Measurements from ENCODE around the gene NKX6-1.

NKX6-1 gene

DNA sequence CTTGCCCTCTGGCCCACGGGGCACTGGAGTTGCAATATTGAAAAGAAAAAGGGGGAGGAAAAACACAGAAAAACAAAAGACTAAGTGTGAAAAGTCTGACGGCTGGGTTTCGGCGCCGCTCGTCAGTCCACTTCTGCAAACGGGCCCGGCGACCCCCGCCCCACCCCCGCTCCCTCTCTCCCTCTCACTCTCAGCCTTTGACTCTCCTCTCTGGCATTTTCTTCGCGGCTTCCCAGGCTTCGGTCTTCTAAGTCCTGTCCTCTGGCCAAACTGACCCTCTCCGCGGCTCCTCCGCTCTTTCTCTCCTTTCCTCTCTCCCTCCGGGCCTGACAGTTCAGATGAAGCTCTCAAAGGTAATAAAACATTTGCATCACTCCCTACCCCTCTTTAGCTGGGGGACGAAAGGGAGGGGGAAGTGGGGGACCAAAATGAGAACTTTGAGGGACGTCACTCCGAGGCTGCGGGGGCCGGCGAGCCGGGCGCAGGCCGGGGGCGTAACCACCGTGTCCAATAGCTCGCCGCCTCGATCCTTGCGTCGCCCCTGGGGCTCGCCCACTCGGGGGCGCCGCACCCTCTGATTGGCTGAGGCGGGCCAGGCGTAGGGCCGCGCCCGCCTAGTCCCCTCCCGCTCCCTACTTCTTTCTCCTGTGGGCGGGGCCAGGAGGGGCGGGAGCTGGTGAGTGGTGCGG is at the start of gene NKX6-1:
Gene NKX6-1, minus strand, starts transcription at position 358 of the 689 bp plus-strand sequence. CDS start 1,064 bp downstream, outside the sequence.
- TF ChIP-seq GATA2 (IDR thresholded peaks at IDR 0.05; ENCODE audit: low read depth, low read length) (no peak), GATA3 (IDR thresholded peaks at IDR 0.05; ENCODE audit: low read depth, low read length) (no peak)

DNA sequence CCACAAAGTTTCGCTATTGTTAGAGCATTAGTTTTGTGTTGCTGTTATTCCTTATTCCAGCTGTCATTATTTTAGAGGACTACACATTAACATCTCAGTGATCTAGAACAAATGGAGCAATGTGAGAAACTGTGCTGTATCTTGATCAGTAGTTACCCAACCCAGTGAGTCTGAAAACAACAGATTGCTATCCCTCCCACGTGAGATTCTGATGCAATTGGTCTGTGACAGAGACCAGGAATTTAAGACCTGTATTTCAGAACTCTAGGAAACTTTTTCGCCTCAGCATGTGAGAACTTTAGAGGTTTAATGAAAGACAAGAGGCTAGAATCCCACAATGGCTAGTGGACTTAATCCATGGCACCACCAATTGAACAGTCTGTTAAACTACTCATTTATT is 48.1 kb upstream of the NKX6-1 start:
- TF ChIP-seq GATA2 (IDR thresholded peaks at IDR 0.05; ENCODE audit: low read depth, low read length) (no peak), GATA3 (IDR thresholded peaks at IDR 0.05; ENCODE audit: low read depth, low read length) (no peak)

DNA sequence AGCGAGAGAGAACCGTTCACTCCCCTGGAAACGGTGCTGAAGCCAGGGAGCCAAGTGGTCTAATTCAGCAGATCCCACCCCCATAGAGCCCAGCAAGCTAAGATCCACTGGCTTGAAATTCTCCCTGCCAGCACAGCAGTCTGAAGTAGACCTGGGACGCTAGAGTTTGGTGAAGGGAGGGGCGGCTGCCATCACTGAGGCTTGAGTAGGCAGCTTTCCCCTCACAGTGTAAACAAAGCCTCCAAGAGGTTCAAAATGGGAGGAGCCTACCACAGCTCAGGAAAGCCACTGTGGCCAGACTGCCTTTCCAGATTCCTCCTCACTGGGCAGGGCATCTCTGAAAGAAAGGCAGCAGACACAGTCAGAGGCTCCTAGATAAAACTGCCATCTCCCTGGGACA is 46.0 kb upstream of the NKX6-1 start:
- TF ChIP-seq GATA3 (IDR thresholded peaks at IDR 0.05; ENCODE audit: low read depth, low read length) (no peak), GATA2 (IDR thresholded peaks at IDR 0.05; ENCODE audit: low read depth, low read length) (no peak)

- TF ChIP-seq GATA3 (IDR thresholded peaks at IDR 0.05; ENCODE audit: low read depth, low read length) (no peak), GATA2 (IDR thresholded peaks at IDR 0.05; ENCODE audit: low read depth, low read length) (no peak)
These were observed 36.8 kb upstream of the NKX6-1 start for GRCh38 chr4:84535901-84536300.

- no peak for TF ChIP-seq GATA3 (IDR thresholded peaks at IDR 0.05; ENCODE audit: low read depth, low read length)
- peak; percentile 18; the same call in 1 of the 2 replicates for TF ChIP-seq GATA2 (IDR thresholded peaks at IDR 0.05; ENCODE audit: low read depth, low read length)
These were observed 32.6 kb upstream of the NKX6-1 start for GRCh38 chr4:84531689-84532088.

- TF ChIP-seq GATA3 (IDR thresholded peaks at IDR 0.05; ENCODE audit: low read depth, low read length) (no peak), GATA2 (IDR thresholded peaks at IDR 0.05; ENCODE audit: low read depth, low read length) (no peak)
These were observed 31.8 kb upstream of the NKX6-1 start for GRCh38 chr4:84530871-84531270.

GRCh38 chr4:84530454-84530853 is 31.4 kb upstream of the NKX6-1 start:
- TF ChIP-seq GATA3 (IDR thresholded peaks at IDR 0.05; ENCODE audit: low read depth, low read length) = no peak
- TF ChIP-seq GATA2 (IDR thresholded peaks at IDR 0.05; ENCODE audit: low read depth, low read length) = no peak

DNA sequence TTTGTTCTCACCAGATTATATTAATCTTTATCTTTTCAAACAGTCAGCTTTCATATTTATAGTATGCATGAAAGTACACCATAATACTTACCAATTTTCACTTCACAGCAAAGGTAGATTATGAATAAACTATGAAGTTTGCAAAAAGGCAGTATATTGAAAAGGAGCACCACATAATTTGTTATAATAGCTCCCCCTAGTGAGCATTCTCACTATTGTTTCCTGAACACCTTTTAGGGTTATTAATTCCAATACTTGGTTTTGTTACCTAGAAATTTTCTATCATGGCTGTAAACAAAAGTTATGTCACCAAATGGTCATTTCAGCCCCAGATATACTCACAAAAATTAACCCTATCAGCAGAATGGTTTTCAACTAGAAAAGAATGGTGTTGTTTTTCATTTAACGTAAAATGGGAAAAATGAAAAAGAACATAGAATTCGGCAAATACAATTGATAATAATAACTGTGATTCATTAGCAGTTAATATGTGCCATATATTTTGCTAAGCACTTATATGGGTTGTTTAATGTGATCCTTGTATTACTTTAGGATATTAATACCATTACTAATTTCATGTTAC is 30.2 kb upstream of the NKX6-1 start:
- TF ChIP-seq GATA2 (IDR thresholded peaks at IDR 0.05; ENCODE audit: low read depth, low read length) = no peak
- no peak for TF ChIP-seq GATA3 (IDR thresholded peaks at IDR 0.05; ENCODE audit: low read depth, low read length)

DNA sequence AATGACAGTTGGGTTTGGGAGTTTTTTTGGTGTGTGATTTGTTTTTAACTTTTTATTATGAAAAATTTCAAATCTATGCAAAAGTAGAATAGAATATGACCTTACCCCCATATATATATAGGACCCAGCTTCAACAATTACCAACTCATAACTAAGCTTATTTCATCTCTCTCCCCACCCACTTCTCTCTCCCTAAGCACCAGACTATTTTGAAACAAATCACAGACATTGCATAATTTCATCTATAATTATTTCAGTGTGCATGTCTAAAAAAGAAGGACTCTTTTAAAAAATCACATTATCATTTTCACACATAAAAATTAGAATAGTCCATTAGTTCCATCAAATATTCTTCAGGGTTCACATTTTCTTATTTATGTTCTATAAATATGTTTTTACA is 28.3 kb upstream of the NKX6-1 start:
- TF ChIP-seq GATA3 (IDR thresholded peaks at IDR 0.05; ENCODE audit: low read depth, low read length) = no peak
- TF ChIP-seq GATA2 (IDR thresholded peaks at IDR 0.05; ENCODE audit: low read depth, low read length) = no peak

- TF ChIP-seq GATA3 (IDR thresholded peaks at IDR 0.05; ENCODE audit: low read depth, low read length) (no peak), GATA2 (IDR thresholded peaks at IDR 0.05; ENCODE audit: low read depth, low read length) (no peak)
These were observed 16.0 kb upstream of the NKX6-1 start for GRCh38 chr4:84515075-84515474.

GRCh38 chr4:84512277-84512676 is 13.2 kb upstream of the NKX6-1 start:
- no peak for TF ChIP-seq GATA3 (IDR thresholded peaks at IDR 0.05; ENCODE audit: low read depth, low read length)
- no peak for TF ChIP-seq GATA2 (IDR thresholded peaks at IDR 0.05; ENCODE audit: low read depth, low read length)

GRCh38 chr4:84511703-84512102 is 12.6 kb upstream of the NKX6-1 start:
- TF ChIP-seq GATA2 (IDR thresholded peaks at IDR 0.05; ENCODE audit: low read depth, low read length) = no peak
- TF ChIP-seq GATA3 (IDR thresholded peaks at IDR 0.05; ENCODE audit: low read depth, low read length) = no peak

DNA sequence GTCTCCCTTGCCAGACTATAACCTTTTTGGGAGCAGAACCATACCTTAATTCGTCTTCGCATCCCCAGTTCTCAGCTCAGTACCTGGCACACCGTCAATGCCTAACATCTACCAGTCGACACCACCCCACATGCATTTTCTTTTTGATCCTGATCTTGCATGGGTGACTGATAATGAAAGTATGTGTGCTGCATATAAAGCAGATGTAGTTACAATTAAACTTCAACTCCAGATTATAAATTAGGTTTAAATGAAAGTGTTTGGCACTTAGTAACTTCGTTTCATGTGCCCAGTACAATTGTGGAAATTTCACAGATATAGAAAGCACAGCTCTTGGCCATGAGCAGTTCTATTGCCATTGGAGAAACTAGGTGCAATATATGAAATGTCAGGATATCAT is 8.8 kb upstream of the NKX6-1 start:
- no peak for TF ChIP-seq GATA2 (IDR thresholded peaks at IDR 0.05; ENCODE audit: low read depth, low read length)
- no peak for TF ChIP-seq GATA3 (IDR thresholded peaks at IDR 0.05; ENCODE audit: low read depth, low read length)

DNA sequence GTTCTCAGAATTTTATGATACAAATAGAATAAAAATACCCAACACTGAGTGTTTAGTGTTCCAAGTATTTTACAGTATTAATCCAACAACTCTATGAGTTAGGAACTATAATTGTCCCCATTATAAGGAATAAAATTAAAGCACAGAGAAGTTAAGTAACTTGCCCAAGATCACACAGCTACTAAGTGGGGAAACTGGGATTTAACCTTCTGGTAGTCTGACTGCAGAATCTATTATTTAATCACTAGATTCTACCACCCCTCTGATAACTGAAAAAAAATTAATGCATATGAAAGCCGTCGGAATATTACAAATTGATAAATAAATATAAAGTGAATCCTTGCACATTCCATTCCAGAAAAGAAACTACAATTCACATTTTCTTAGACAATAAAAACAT is 5.7 kb upstream of the NKX6-1 start:
- TF ChIP-seq GATA3 (IDR thresholded peaks at IDR 0.05; ENCODE audit: low read depth, low read length) (no peak), GATA2 (IDR thresholded peaks at IDR 0.05; ENCODE audit: low read depth, low read length) (no peak)
